K562 (cell line): ENCODE results near the gene TXNRD1.

ENCODE experiments used
- ERF ChIP-seq: fragments of 450-650 bp; formaldehyde crosslinking; IDR thresholded peaks from 2 replicates; pipeline ENCODE4 v1.4.0; 2020; ENCODE audit warnings: mild to moderate bottlenecking, mixed read lengths
- ESRRA ChIP-seq: fragments of 450-650 bp; IDR thresholded peaks from 2 replicates; pipeline ENCODE4 v1.6.1; 2014; ENCODE audit warnings: low read depth, mild to moderate bottlenecking, moderate library complexity, borderline replicate concordance
- HNRNPL ChIP-seq: fragments of 200-400 bp; formaldehyde crosslinking; IDR thresholded peaks from 2 replicates; pipeline ENCODE4 v1.6.1; 2017; ENCODE audit warnings: low read depth, mild to moderate bottlenecking, low read length
- MAZ ChIP-seq, 2 experiments: fragments of 450-650 bp in 1 of 2; sonication (generic) in 1 of 2; formaldehyde crosslinking; IDR thresholded peaks in 1 of 2; conservative IDR thresholded peaks in 1 of 2; 2 replicates each; pipeline versions ENCODE4 v1.4.0 to v1.5.0; 2020; ENCODE audit warnings: mild to moderate bottlenecking in 1 of 2, missing genetic modification reagents in 1 of 2
- MXI1 ChIP-seq: IDR thresholded peaks from 2 replicates; pipeline ENCODE4 v1.6.1; 2011; ENCODE audit warnings: low read depth, mild to moderate bottlenecking, improper control_type of control experiment, low read length
- SP2 ChIP-seq: IDR thresholded peaks from 2 replicates; pipeline ENCODE4 v1.6.1; 2011; ENCODE audit warnings: mild to moderate bottlenecking, low read depth, low read length, moderate library complexity; ENCODE audit not compliant: poor library complexity, severe bottlenecking; ENCODE audit errors: extremely low read depth
- TEAD2 ChIP-seq: fragments of 450-650 bp; IDR thresholded peaks from 2 replicates; pipeline ENCODE4 v1.6.1; 2016; ENCODE audit warnings: missing genetic modification characterization, control low read depth, missing compliant biosample characterization
- TF ChIP-seq, protein P1 (sequence below): sonication (generic); formaldehyde crosslinking; IDR thresholded peaks from 2 replicates; pipeline ENCODE4 v1.8.0; 2022; ENCODE audit warnings: mild to moderate bottlenecking, low read depth, missing genetic modification reagents

DNA sequence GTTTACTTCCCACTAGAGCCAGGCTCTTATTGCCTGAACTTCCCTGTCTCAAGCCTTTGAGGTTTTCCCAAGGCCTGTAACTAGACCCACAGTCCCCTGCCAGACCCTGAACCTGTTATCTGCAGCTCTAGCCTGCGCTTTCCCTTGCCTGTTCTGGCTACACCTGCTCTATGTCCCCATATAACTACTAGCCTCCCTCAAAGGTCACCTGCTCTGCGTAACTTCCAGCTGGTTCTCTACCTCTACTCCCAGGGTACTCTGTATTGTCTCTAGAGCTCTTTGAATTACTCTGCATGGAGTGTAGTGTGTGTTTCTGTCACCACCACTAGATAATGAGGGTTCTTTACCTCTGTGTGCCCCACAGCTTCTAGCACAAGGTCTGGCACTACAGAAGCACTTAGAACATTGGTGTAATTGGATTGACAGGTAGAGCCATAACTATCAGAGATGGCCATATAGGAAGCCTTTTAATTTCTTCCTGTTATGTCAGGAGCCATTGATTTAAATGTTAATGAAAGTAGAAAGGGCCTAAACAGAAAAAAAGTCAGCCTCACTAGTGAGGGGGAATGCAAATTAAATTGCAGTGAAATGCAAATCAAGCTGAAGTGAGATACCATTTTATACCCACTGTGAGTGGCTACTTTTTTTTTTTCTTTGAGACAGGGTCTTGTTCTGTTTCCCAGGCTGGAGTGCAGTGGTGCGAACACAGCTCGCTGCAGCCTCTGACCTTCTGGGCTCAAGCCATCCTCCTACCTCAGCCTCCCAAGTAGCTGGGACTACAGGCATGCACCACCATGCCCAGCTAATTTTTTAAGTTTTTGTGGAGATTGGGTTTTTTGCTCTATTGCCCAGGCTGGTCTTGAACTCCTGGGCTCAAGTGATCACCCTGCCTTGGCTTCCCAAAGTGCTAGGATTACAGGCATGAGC is 135.7 kb downstream of the TXNRD1 start:
- TF ChIP-seq ERF (CRISPR knock-in tag): no peak
- no peak for TF ChIP-seq TEAD2 (tag)
- TF ChIP-seq HNRNPL: no peak
- TF ChIP-seq SP2: no peak
- no peak for TF ChIP-seq ESRRA
- no peak for TF ChIP-seq MXI1
- TF ChIP-seq, protein P1, sequence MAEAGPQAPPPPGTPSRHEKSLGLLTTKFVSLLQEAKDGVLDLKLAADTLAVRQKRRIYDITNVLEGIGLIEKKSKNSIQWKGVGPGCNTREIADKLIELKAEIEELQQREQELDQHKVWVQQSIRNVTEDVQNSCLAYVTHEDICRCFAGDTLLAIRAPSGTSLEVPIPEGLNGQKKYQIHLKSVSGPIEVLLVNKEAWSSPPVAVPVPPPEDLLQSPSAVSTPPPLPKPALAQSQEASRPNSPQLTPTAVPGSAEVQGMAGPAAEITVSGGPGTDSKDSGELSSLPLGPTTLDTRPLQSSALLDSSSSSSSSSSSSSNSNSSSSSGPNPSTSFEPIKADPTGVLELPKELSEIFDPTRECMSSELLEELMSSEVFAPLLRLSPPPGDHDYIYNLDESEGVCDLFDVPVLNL: no peak
- no peak for TF ChIP-seq MAZ (CRISPR knock-in tag; conservative IDR thresholded peaks at IDR 0.05 in 1 of 2, IDR thresholded peaks at IDR 0.05 in 1 of 2)
